ENCODE results near the gene ELP6.

ELP6 gene

GRCh38 chr3:47452453-47453215, 60.9 kb downstream of the ELP6 start:
- no peak overlapping the region for H3K4me3 Mint-ChIP-seq

More at GRCh38 chr3:47452453-47453215, 60.9 kb downstream of the ELP6 start:
- Mint-ChIP-seq H3K27ac (no peak overlapping the region), H3K4me1 (peaks cover 47% of the 10 kb centered on the region), H3K9me3 (peaks cover 9% of the 10 kb centered on the region), H3K27me3 (no peaks in the 10 kb centered on the region), H3K36me3 (peaks cover 17% of the 10 kb centered on the region)

Data from activated naive CD4-positive, alpha-beta T cell treated with anti-CD3 and anti-CD28 coated beads, Interleukin-2, amount 50 U/mL, for 24 hours (primary cell).